ENCODE data around the gene NR1D1. TPM values are rescaled to one million over a fixed set of nuclear protein-coding genes. Genes with fewer than 3 reads are reported as not detected.

Gene NR1D1
- total and polyA plus RNA-seq, 2 of the 13 experiments (the other 11 are each of a cell fraction or from before 2014, with no cell fraction given), result 2.1 to 2.7 TPM

DNA sequence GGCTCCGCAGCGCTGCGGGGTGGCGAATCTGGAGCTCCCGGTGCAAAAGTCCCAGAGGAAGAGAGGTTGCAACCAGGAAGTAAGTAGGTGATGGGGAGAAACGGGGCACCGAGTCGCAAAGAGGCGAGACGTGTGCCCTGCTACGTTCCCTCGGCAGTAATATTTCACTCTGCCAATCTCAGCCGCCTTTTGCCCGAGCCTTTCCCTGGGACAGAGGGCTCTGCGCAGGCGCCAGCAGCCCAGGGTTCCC, at the start of gene NR1D1 (continued):
- TF ChIP-seq PAX8 (CRISPR knock-in tag; IDR thresholded peaks at IDR 0.05; ENCODE audit: borderline replicate concordance) (no peak), ZNF772 (CRISPR knock-in tag; IDR thresholded peaks at IDR 0.05) (no peak), ZBTB49 (CRISPR knock-in tag; IDR thresholded peaks at IDR 0.05; ENCODE audit: borderline replicate concordance) (no peak), SAFB2 (CRISPR knock-in tag; IDR thresholded peaks at IDR 0.05; ENCODE audit: borderline replicate concordance, low read depth) (no peak), ZNF362 (CRISPR knock-in tag; IDR thresholded peaks at IDR 0.05; ENCODE audit: borderline replicate concordance) (no peak), REL (CRISPR knock-in tag; conservative IDR thresholded peaks at IDR 0.05) (no peak), MXI1 (IDR thresholded peaks at IDR 0.05; ENCODE audit: borderline replicate concordance, low read depth, low read length) (no peak), ZNF570 (CRISPR knock-in tag; IDR thresholded peaks at IDR 0.05; ENCODE audit: borderline replicate concordance) (no peak), ZNF335 (CRISPR knock-in tag; IDR thresholded peaks at IDR 0.05) (no peak), ETV6 (CRISPR knock-in tag; conservative IDR thresholded peaks at IDR 0.05) (no peak), ZBTB26 (CRISPR knock-in tag; IDR thresholded peaks at IDR 0.05; ENCODE audit: borderline replicate concordance) (no peak), NFIB (CRISPR knock-in tag; IDR thresholded peaks at IDR 0.05; ENCODE audit: borderline replicate concordance) (no peak), GTF3A (CRISPR knock-in tag; conservative IDR thresholded peaks at IDR 0.05) (no peak), GLI4 (CRISPR knock-in tag; IDR thresholded peaks at IDR 0.05; ENCODE audit: borderline replicate concordance) (peak; percentile 86; the same call in 1 of the 2 replicates), ZSCAN30 (CRISPR knock-in tag; IDR thresholded peaks at IDR 0.05) (no peak), PHF20 (CRISPR knock-in tag; IDR thresholded peaks at IDR 0.05) (no peak), MZF1 (CRISPR knock-in tag; IDR thresholded peaks at IDR 0.05; ENCODE audit: borderline replicate concordance) (no peak)
- TF ChIP-seq, protein P1, sequence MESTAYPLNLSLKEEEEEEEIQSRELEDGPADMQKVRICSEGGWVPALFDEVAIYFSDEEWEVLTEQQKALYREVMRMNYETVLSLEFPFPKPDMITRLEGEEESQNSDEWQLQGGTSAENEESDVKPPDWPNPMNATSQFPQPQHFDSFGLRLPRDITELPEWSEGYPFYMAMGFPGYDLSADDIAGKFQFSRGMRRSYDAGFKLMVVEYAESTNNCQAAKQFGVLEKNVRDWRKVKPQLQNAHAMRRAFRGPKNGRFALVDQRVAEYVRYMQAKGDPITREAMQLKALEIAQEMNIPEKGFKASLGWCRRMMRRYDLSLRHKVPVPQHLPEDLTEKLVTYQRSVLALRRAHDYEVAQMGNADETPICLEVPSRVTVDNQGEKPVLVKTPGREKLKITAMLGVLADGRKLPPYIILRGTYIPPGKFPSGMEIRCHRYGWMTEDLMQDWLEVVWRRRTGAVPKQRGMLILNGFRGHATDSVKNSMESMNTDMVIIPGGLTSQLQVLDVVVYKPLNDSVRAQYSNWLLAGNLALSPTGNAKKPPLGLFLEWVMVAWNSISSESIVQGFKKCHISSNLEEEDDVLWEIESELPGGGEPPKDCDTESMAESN (CRISPR knock-in tag; conservative IDR thresholded peaks at IDR 0.05), result no peak
- TF ChIP-seq, protein P2, sequence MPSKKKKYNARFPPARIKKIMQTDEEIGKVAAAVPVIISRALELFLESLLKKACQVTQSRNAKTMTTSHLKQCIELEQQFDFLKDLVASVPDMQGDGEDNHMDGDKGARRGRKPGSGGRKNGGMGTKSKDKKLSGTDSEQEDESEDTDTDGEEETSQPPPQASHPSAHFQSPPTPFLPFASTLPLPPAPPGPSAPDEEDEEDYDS (CRISPR knock-in tag; IDR thresholded peaks at IDR 0.05), result peak; percentile 92
- TF ChIP-seq, protein P3, sequence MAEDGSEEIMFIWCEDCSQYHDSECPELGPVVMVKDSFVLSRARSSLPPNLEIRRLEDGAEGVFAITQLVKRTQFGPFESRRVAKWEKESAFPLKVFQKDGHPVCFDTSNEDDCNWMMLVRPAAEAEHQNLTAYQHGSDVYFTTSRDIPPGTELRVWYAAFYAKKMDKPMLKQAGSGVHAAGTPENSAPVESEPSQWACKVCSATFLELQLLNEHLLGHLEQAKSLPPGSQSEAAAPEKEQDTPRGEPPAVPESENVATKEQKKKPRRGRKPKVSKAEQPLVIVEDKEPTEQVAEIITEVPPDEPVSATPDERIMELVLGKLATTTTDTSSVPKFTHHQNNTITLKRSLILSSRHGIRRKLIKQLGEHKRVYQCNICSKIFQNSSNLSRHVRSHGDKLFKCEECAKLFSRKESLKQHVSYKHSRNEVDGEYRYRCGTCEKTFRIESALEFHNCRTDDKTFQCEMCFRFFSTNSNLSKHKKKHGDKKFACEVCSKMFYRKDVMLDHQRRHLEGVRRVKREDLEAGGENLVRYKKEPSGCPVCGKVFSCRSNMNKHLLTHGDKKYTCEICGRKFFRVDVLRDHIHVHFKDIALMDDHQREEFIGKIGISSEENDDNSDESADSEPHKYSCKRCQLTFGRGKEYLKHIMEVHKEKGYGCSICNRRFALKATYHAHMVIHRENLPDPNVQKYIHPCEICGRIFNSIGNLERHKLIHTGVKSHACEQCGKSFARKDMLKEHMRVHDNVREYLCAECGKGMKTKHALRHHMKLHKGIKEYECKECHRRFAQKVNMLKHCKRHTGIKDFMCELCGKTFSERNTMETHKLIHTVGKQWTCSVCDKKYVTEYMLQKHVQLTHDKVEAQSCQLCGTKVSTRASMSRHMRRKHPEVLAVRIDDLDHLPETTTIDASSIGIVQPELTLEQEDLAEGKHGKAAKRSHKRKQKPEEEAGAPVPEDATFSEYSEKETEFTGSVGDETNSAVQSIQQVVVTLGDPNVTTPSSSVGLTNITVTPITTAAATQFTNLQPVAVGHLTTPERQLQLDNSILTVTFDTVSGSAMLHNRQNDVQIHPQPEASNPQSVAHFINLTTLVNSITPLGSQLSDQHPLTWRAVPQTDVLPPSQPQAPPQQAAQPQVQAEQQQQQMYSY (CRISPR knock-in tag; IDR thresholded peaks at IDR 0.05), result no peak
